HepG2 (cell line): ENCODE results near the gene SHISAL1. TPM values are rescaled to one million over a fixed set of nuclear protein-coding genes. Genes with fewer than 3 reads are reported as not detected.

Source experiments
- ATAC-seq: fragments of 200-7000 bp; cut with Tn5 transposase; 3 replicates; pipeline ENCODE4 v1.9.1; 2020; ENCODE audit warnings: mild to moderate bottlenecking, moderate library complexity
- BruUV-seq: library from RNA; stranded (reverse); fragments of 400-500 nt; replicated peaks from 2 replicates; lab custom pipeline; 2021; lab: Mats Ljungman, UMichigan
- CTCF ChIA-PET: fragments of 300-600 bp; formaldehyde crosslinking; extraction: SDS; loops from one replicate; lab custom pipeline; 2021; ENCODE audit warnings: low total read pairs, inconsistent platforms, low intra/inter-chr PET ratio; lab: Yijun Ruan, JAX
- POLR2A ChIA-PET: fragments of 350-600 bp; sonication (Branson Sonifier 250); formaldehyde crosslinking; loops from one replicate; lab custom pipeline; 2020; ENCODE audit warnings: antibody characterized with exemption, inconsistent platforms; lab: Yijun Ruan, JAX
- DNase-seq: peaks from one replicate; pipeline ENCODE4 v3.0.0-alpha.2; 2015; ENCODE audit warnings: low spot score
- FAIRE-seq: peaks from 3 replicates; lab custom pipeline; 2011; peaks lifted over from hg19 to GRCh38; lab: Jason Lieb, UNC
- H2AFZ ChIP-seq: one replicate; pipeline ENCODE4 v1.6.1; 2011; ENCODE audit warnings: low read length, inconsistent platforms
- H3K27ac ChIP-seq: fragments of 300-600 bp; 3 replicates; pipeline ENCODE4 v1.8.0; 2011; ENCODE audit warnings: mixed run types, mild to moderate bottlenecking, mixed read lengths, low read length, inconsistent platforms; ENCODE audit not compliant: insufficient read depth; ENCODE audit errors: extremely low read length
- H3K27me3 ChIP-seq, 2 experiments: fragments of 200-600 bp in 1 of 2; 2 replicates in 1 of 2; 3 replicates in 1 of 2; pipeline versions ENCODE4 v1.6.0 to v1.8.0; 2011; ENCODE audit warnings: low read length in 2 of 2, mild to moderate bottlenecking in 2 of 2, moderate library complexity in 2 of 2, inconsistent platforms in 1 of 2; ENCODE audit not compliant: insufficient read depth in 2 of 2, control insufficient read depth in 1 of 2
- H3K36me3 ChIP-seq, 2 experiments: fragments of 200-600 bp in 1 of 2; replicated peaks in 1 of 2; 2 replicates in 1 of 2; 3 replicates in 1 of 2; pipeline versions ENCODE4 v1.5.1 to v1.8.0; 2011; ENCODE audit warnings: low read length in 2 of 2, inconsistent platforms in 1 of 2; ENCODE audit not compliant: insufficient read depth in 2 of 2, control insufficient read depth in 1 of 2
- H3K4me1 ChIP-seq: 2 replicates; pipeline ENCODE4 v1.5.1; 2012; ENCODE audit warnings: low read length, inconsistent platforms; ENCODE audit not compliant: insufficient read depth
- H3K4me2 ChIP-seq: 2 replicates; pipeline ENCODE4 v1.6.0; 2011; ENCODE audit warnings: low read depth, low read length, inconsistent platforms
- H3K4me3 ChIP-seq, 3 experiments: fragments of 200-600 bp in 1 of 3; sonication (generic), shearing (Covaris generic) in 1 of 3; replicated peaks in 1 of 3; 2 replicates each; pipeline ENCODE4 v1.5.1; 2011 to 2016; ENCODE audit warnings: low read length in 3 of 3, inconsistent platforms in 2 of 3, low read depth in 2 of 3, mild to moderate bottlenecking in 2 of 3, control low read depth in 1 of 3, mixed read lengths in 1 of 3; ENCODE audit not compliant: insufficient read depth in 1 of 3
- H3K79me2 ChIP-seq: one replicate; pipeline ENCODE4 v1.6.1; 2011; ENCODE audit warnings: low read length, inconsistent platforms; ENCODE audit not compliant: insufficient read depth
- H3K9ac ChIP-seq: 2 replicates; pipeline ENCODE4 v1.6.0; 2011; ENCODE audit warnings: mild to moderate bottlenecking, low read depth, low read length, inconsistent platforms; ENCODE audit not compliant: insufficient read depth
- H3K9me3 ChIP-seq: 2 replicates; pipeline ENCODE4 v1.5.1; 2012; ENCODE audit warnings: mild to moderate bottlenecking, low read length
- H4K20me1 ChIP-seq: 2 replicates; pipeline ENCODE4 v1.6.0; 2011; ENCODE audit warnings: inconsistent platforms, mild to moderate bottlenecking, low read length, moderate library complexity; ENCODE audit not compliant: insufficient read depth
- ETV6 ChIP-seq: sonication (generic); formaldehyde crosslinking; conservative IDR thresholded peaks from 2 replicates; pipeline ENCODE4 v1.4.0; 2020; ENCODE audit warnings: missing genetic modification reagents
- HMGXB3 ChIP-seq: sonication (generic); formaldehyde crosslinking; IDR thresholded peaks from 2 replicates; pipeline ENCODE4 v1.4.0; 2020; ENCODE audit warnings: missing genetic modification reagents, borderline replicate concordance
- HNRNPK ChIP-seq: fragments of 200-400 bp; formaldehyde crosslinking; IDR thresholded peaks from 2 replicates; pipeline ENCODE4 v1.6.1; 2018; ENCODE audit warnings: low read length, low read depth, moderate library complexity, mild to moderate bottlenecking; ENCODE audit not compliant: poor library complexity, severe bottlenecking
- KLF15 ChIP-seq: sonication (generic); formaldehyde crosslinking; IDR thresholded peaks from 2 replicates; pipeline ENCODE4 v1.8.1; 2023; ENCODE audit warnings: borderline replicate concordance, mild to moderate bottlenecking, inconsistent platforms, missing genetic modification reagents, mixed read lengths
- ZNF512 ChIP-seq: sonication (generic); formaldehyde crosslinking; IDR thresholded peaks from 2 replicates; pipeline ENCODE4 v1.4.0; 2020; ENCODE audit warnings: mild to moderate bottlenecking, missing genetic modification reagents
- ZNF737 ChIP-seq: sonication (generic); formaldehyde crosslinking; IDR thresholded peaks from 2 replicates; pipeline ENCODE4 v1.5.0; 2020; ENCODE audit warnings: missing genetic modification reagents, mild to moderate bottlenecking, borderline replicate concordance
- WGBS: methylation state at CpG from one replicate; pipeline ENCODE4 v1.1.6; 2017; ENCODE audit warnings: low lambda C conversion rate; 5-methylcytosine and 5-hydroxymethylcytosine counted together
- in situ Hi-C: cut with HindIII; loops from 2 replicates; pipeline ENCODE4 v1.10.0; 2017; ENCODE audit warnings: low pct_unique_long_range_greater_than_20kb; ENCODE audit not compliant: extremely low pct_ligation_motif_present
- intact Hi-C: fragments of 100-400 bp; cut with micrococcal nuclease; formaldehyde crosslinking; loops from one replicate; pipeline ENCODE4 v1.10.0; 2022; ENCODE audit not compliant: unreplicated experiment
- polyA plus RNA-seq, 8 experiments: library from polyadenylated mRNA; depleted of rRNA in 3 of 8; stranded (reverse) in 7 of 8; unstranded in 1 of 8; fragments of >200 nt; fragmentation: Illumina TruSeq in 4 of 8; extraction: Trizol in 4 of 8; gene quantifications; 2 replicates each; pipeline versions ENCODE4 v1.2.1 to v1.2.3, GENCODE V29; 2011 to 2016; ENCODE audit warnings: low read depth in 4 of 8, missing spikeins in 1 of 8, mixed read lengths in 1 of 8; ENCODE audit not compliant: insufficient read depth in 1 of 8
- total RNA-seq, 5 experiments: library from RNA; depleted of rRNA; stranded (reverse); fragments of >200 nt; fragmentation: Illumina TruSeq; extraction: Trizol; gene quantifications; 2 replicates each; pipeline ENCODE4 v1.2.3, GENCODE V29; 2016; ENCODE audit warnings: low read depth in 1 of 5

Gene SHISAL1
- total and polyA plus RNA-seq, 2 of the 13 experiments (the other 11 are each of a cell fraction or from before 2014, with no cell fraction given) = not detected

GRCh38 chr22:44211946-44212930, 100.5 kb downstream of the SHISAL1 start (continued):
- TF ChIP-seq HMGXB3 (CRISPR knock-in tag) (no peak), HNRNPK (no peak)

GRCh38 chr22:44211256-44211945, 101.3 kb downstream of the SHISAL1 start:
- no TSS peak for BruUV-seq
- Histone ChIP-seq H3K4me3 (no peak overlapping the region), H3K9me3 (no peaks in the 10 kb centered on the region), H3K4me1 (no peaks in the 10 kb centered on the region), H3K9ac (no peak overlapping the region)
- DNase-seq (no peak), ATAC-seq (no peak), FAIRE-seq (no peak)
- CTCF ChIA-PET = no interaction called here
- TF ChIP-seq KLF15 (CRISPR knock-in tag) (no peak), ZNF737 (CRISPR knock-in tag) (no peak), ETV6 (no peak), ZNF512 (CRISPR knock-in tag) (no peak)
- TF ChIP-seq, all 625 proteins: peak for 0
- Histone ChIP-seq H2AFZ (no peak overlapping the region), H4K20me1 (no peaks in the 10 kb centered on the region), H3K27ac (no peak overlapping the region), H3K4me2 (no peak overlapping the region), H3K79me2 (no peaks in the 10 kb centered on the region), H3K36me3 (no peaks in the 10 kb centered on the region), H3K27me3 (no peaks in the 10 kb centered on the region; a peak in 1 of 5 replicates)
- 9% methylated on average over 6 of the region's 6 CpGs for WGBS
- intact Hi-C loops (no loop called here), in situ Hi-C loops (no loop called here)
- POLR2A ChIA-PET = no interaction called here
